KMS-11 (cell line): Measurements from ENCODE around the gene GLCCI1.

Experiments used
- H2AFZ ChIP-seq: fragments of 200-600 bp; sonication (generic); 2 replicates; pipeline ENCODE4 v1.6.1; 2016; ENCODE audit warnings: antibody characterized with exemption, mixed run types, low read depth
- H3K27ac ChIP-seq: fragments of 200-600 bp; sonication (generic); 2 replicates; pipeline ENCODE4 v1.6.1; 2016; ENCODE audit warnings: mild to moderate bottlenecking, mixed run types
- H3K27me3 ChIP-seq: fragments of 200-600 bp; sonication (generic); 2 replicates; pipeline ENCODE4 v1.6.1; 2017; ENCODE audit warnings: mild to moderate bottlenecking, low read depth, mixed run types, moderate library complexity; ENCODE audit not compliant: insufficient read depth
- H3K36me3 ChIP-seq: fragments of 200-600 bp; sonication (generic); 2 replicates; pipeline ENCODE4 v1.6.1; 2017; ENCODE audit warnings: mild to moderate bottlenecking, mixed run types; ENCODE audit not compliant: insufficient read depth
- H3K4me1 ChIP-seq: fragments of 200-600 bp; sonication (generic); 2 replicates; pipeline ENCODE4 v1.6.1; 2016; ENCODE audit warnings: mild to moderate bottlenecking, low read depth, mixed run types; ENCODE audit not compliant: poor library complexity, severe bottlenecking
- H3K4me2 ChIP-seq: fragments of 200-600 bp; sonication (generic); 2 replicates; pipeline ENCODE4 v1.7.0; 2016; ENCODE audit warnings: mild to moderate bottlenecking, mixed run types
- H3K4me3 ChIP-seq: fragments of 200-600 bp; sonication (generic); IDR thresholded peaks from 2 replicates; pipeline ENCODE4 v1.6.1; 2017; ENCODE audit warnings: low read depth, low read length, mixed read lengths; ENCODE audit not compliant: insufficient read depth
- H3K79me2 ChIP-seq: fragments of 200-600 bp; sonication (generic); 2 replicates; pipeline ENCODE4 v1.6.1; 2016; ENCODE audit warnings: low read depth, mixed run types; ENCODE audit not compliant: insufficient read depth
- H3K9ac ChIP-seq: fragments of 200-600 bp; sonication (generic); 2 replicates; pipeline ENCODE4 v1.6.1; 2016; ENCODE audit warnings: mild to moderate bottlenecking, mixed run types
- H4K20me1 ChIP-seq: fragments of 200-600 bp; sonication (generic); 2 replicates; pipeline ENCODE4 v1.6.1; 2016; ENCODE audit warnings: mild to moderate bottlenecking, mixed run types; ENCODE audit not compliant: insufficient read depth
- CTCF ChIP-seq: fragments of 200-600 bp; sonication (generic); conservative IDR thresholded peaks from 2 replicates; pipeline ENCODE4 v1.6.1; 2017; ENCODE audit warnings: low read depth, mild to moderate bottlenecking, antibody characterized with exemption, low read length, moderate library complexity, mixed read lengths

GLCCI1 gene

GRCh38 chr7:7968544-7969305 lies at the start of gene GLCCI1:
Gene GLCCI1 (plus strand): TSS chr7:7968796. CDS start chr7:7969351, 555 bp downstream.
- H3K27ac ChIP-seq = peak within 1 kb of the TSS; percentile 85
- peak within 1 kb of the TSS; percentile 78 for H3K9ac ChIP-seq
- H3K36me3 ChIP-seq = no peaks in the 10 kb centered on the region
- peak within 1 kb of the TSS; percentile 69 for H2AFZ ChIP-seq
- peak within 1 kb of the TSS; percentile 69 for H3K4me2 ChIP-seq
- peaks cover 41% of the 10 kb centered on the region for H3K79me2 ChIP-seq
- no peak within 1 kb of the TSS for H3K4me3 ChIP-seq
- no peaks in the 10 kb centered on the region for H4K20me1 ChIP-seq
- peaks cover 58% of the 10 kb centered on the region for H3K4me1 ChIP-seq
- no peak for TF ChIP-seq CTCF
- no peaks in the 10 kb centered on the region for H3K27me3 ChIP-seq

- TF ChIP-seq CTCF = no peak
- peaks cover 71% of the 10 kb centered on the region for H3K4me1 ChIP-seq
- H3K9ac ChIP-seq = no peak overlapping the region
- peak overlapping the region; percentile 50; the same call in 1 of the 2 replicates for H3K27ac ChIP-seq
- peak overlapping the region; percentile 84 for H3K4me2 ChIP-seq
- no peaks in the 10 kb centered on the region for H3K79me2 ChIP-seq
- no peaks in the 10 kb centered on the region for H3K27me3 ChIP-seq
- no peaks in the 10 kb centered on the region for H3K36me3 ChIP-seq
- H3K4me3 ChIP-seq = no peak overlapping the region
- H4K20me1 ChIP-seq = no peaks in the 10 kb centered on the region
- H2AFZ ChIP-seq = peak overlapping the region; percentile 7; the same call in 1 of the 2 replicates
Measured at GRCh38 chr7:7919449-7919945, 49.1 kb upstream of the GLCCI1 start.

GRCh38 chr7:7920056-7920455 lies 48.5 kb upstream of the GLCCI1 start:
- H3K27ac ChIP-seq = peak overlapping the region; percentile 50
- H2AFZ ChIP-seq = peak overlapping the region; percentile 2; the same call in 1 of the 2 replicates
- peaks cover 76% of the 10 kb centered on the region for H3K4me1 ChIP-seq
- no peak overlapping the region for H3K4me3 ChIP-seq
- H3K27me3 ChIP-seq = no peaks in the 10 kb centered on the region
- peak overlapping the region; percentile 84 for H3K4me2 ChIP-seq
- TF ChIP-seq CTCF = no peak
- no peak overlapping the region; the same call in 1 of the 2 replicates for H3K9ac ChIP-seq
- H3K36me3 ChIP-seq = no peaks in the 10 kb centered on the region
- no peaks in the 10 kb centered on the region for H4K20me1 ChIP-seq
- H3K79me2 ChIP-seq = no peaks in the 10 kb centered on the region

GRCh38 chr7:7920481-7920880 lies 48.1 kb upstream of the GLCCI1 start:
- H3K4me2 ChIP-seq = peak overlapping the region; percentile 84
- no peak overlapping the region for H3K4me3 ChIP-seq

More at GRCh38 chr7:7920481-7920880, 48.1 kb upstream of the GLCCI1 start:
- Histone ChIP-seq H3K27me3 (no peaks in the 10 kb centered on the region), H4K20me1 (no peaks in the 10 kb centered on the region), H3K9ac (peak overlapping the region; percentile 13; the same call in 1 of the 2 replicates), H3K4me1 (peaks cover 81% of the 10 kb centered on the region), H2AFZ (peak overlapping the region; percentile 4; the same call in 1 of the 2 replicates), H3K36me3 (no peaks in the 10 kb centered on the region), H3K27ac (peak overlapping the region; percentile 50), H3K79me2 (no peaks in the 10 kb centered on the region)
- no peak for TF ChIP-seq CTCF
